NCI-H345 treated with DMSO at 0.1 percent for 48 hours (cell line): ENCODE measurements around the gene ADGRA1.

Experiments used
- DNase-seq: peaks from one replicate; lab custom pipeline; 2025; ENCODE audit not compliant: unreplicated experiment; lab: John Stamatoyannopoulos, UW

Gene ADGRA1

GRCh38 chr10:133094286-133094685 is 6.6 kb downstream of the ADGRA1 start:
- DNase-seq, result no peak

- no peak for DNase-seq
Measured at GRCh38 chr10:133094866-133095265, 7.1 kb downstream of the ADGRA1 start.

GRCh38 chr10:133095586-133095985 is 7.9 kb downstream of the ADGRA1 start:
- no peak for DNase-seq

DNA sequence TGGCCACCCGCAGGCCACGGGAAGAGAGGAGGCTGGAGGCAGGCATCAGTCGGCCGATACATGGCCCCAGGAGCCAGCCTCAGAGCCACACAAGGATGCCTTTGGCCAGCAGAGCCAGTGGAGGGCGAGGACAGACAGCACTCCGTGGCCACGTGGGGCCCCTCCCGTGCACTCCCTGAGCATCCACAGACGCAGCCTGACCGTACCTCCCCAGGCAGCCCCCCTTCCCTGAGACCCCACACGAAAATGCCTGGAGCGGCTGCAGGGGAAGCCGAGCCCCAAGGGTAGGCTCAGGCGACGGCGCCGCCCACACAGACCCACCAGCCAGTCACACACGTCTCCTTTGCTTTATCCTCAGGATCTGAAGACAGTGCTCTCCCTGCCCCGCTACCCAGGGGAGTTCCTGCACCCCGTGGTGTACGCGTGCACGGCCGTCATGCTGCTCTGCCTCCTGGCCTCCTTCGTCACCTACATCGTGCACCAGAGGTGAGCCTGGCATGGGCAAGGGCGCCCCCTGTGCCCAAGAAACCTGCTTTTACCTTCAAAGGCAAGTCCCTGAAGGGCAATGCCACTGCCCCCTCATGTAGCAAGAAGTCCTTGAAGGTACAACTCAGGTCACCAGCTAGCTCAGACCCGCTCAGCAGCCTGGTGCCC is 9.0 kb downstream of the ADGRA1 start:
- no peak for DNase-seq

GRCh38 chr10:133097418-133097817 is 9.7 kb downstream of the ADGRA1 start:
- DNase-seq, result no peak

GRCh38 chr10:133097961-133098360 is 10.2 kb downstream of the ADGRA1 start:
- DNase-seq, result no peak

DNA sequence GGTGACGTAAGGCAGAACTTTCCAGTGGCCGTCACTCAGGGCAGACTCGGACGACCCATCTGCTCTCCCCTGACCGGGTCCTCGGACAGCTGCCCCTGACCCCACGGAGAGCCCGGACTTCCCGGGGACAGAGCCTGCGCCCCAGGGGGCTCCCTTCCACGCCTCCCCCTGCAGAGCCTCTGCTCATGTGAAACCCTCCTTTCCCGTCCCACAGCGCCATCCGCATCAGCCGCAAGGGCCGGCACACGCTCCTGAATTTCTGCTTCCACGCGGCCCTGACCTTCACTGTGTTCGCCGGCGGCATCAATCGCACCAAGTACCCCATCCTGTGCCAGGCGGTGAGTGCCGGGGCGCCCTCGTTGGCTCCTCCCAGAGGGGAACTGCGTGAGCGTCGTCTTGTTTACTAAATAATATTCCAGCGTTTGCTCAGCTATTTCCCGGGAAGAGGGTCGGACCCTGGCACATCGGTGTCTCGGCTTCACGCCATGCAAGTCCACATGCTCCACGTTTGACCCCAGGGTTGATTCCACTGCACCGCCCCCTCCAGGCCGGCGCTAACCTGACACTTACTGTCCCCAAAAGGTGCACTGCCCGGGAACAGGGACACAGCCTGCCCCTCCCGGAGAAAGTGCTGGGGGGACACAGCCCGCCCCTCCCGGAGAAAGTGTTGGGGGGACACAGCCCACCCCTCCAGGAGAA is 10.9 kb downstream of the ADGRA1 start:
- no peak for DNase-seq

DNA sequence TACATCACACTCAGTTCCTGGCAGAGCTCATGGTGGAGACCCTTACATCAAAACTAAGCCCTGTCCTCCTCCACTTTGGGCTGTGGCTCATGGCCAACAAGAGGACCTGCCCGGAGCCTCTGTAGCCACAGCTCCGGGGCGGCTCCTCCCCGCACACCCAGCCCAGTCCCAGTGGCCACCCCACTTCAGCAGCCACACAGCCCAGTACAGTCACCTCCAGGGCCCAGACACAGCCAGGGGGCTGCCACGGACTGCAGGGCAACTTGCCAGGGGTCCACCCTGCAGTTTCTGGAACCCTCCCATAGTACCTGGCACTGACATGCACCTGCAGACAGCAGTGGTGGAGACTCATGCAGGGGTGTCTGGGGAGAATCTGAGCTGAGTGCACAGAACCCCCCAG is 11.8 kb downstream of the ADGRA1 start:
- no peak for DNase-seq

GRCh38 chr10:133100186-133100585 is 12.5 kb downstream of the ADGRA1 start:
- no peak for DNase-seq

GRCh38 chr10:133100706-133101415 is 13.1 kb downstream of the ADGRA1 start:
- no peak for DNase-seq

DNA sequence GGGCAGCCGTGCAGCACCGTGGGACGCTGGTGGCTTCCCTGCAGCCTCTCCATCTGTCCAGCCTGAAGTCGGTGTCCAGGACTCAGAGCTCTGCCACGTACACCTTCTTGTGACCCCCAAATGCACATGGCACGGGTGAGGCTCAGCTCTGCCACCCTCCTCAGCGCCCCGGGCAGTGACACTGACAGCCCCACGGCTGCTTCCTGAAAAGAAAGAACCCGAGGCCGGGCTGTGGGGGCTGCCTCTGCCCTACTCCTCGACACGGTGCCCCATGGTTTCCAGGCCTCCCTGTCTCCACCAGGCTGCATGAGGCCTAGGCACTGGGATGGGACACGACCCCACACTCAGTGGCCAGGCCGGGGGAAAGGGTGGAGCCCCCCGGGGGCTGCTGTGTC is 13.7 kb downstream of the ADGRA1 start:
- DNase-seq, result no peak

DNA sequence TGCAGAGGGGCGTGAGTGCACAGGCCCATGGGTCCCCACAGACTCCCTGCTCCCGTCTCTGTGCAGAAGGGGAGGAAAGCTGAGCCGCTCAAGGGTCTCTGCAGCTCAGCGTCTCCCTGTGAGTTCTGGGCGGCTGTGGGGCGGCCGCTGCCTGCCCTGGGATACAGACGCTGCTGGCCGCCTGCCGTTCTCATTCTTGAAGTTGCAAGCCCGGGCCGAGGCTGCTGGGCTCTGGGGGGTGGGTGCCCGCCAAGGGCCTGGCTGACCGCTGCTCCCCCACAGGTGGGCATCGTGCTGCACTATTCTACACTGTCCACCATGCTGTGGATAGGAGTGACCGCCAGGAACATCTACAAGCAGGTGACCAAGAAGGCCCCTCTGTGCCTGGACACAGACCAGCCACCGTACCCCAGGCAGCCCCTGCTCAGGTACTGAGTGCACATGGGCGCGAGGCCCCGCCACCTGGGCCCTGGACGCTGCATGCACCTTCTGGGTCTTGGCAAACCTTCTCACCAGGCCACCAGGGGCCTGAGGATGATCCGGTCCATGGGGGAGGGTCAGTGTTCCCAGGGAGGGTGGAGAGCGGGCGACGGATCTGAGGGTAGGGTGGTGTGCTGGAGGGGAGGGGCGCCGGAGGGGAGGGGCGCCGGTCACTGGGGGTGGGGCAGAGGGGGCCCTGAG is 14.8 kb downstream of the ADGRA1 start:
- no peak for DNase-seq

DNA sequence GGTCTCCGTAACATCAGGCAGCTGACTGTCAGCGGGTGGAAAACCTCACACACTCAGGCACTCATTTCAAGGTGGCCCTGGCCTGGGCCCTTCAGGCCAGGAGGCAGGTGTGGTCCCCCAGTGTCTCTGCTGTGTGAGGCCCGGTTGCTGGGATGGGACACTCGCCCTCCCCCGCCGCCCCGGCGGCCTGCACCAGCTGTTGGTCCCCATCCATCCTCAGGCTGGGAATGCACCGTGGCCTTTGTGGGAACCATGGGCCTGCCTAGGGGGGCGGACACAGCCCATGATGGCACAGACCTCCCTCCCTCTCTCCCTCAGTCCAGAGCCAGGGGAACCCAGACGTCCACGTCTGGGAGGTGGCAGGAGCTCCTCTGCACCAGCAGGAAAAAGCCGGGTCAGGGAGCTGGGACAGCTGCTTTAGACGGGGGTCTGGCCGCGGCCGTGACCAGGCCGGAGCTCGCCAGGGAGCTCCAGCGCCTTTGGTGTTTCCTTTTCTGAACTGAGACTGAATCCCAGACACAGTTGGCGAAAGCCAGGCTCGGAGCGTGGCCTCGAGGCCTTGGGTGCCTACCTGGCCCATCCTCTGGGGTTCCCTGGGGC is 15.7 kb downstream of the ADGRA1 start:
- DNase-seq, result no peak

- DNase-seq, result peak; percentile 15
Measured at GRCh38 chr10:133104068-133104962, 16.6 kb downstream of the ADGRA1 start.

- DNase-seq, result no peak
Measured at GRCh38 chr10:133104963-133105640, 17.4 kb downstream of the ADGRA1 start.

- DNase-seq, result no peak
Measured at GRCh38 chr10:133105686-133106390, 18.1 kb downstream of the ADGRA1 start.

- DNase-seq, result no peak
Measured at GRCh38 chr10:133106516-133106915, 18.8 kb downstream of the ADGRA1 start.

- no peak for DNase-seq
Measured at GRCh38 chr10:133107442-133107841, 19.7 kb downstream of the ADGRA1 start.

- no peak for DNase-seq
Measured at GRCh38 chr10:133109711-133110110, 22.0 kb downstream of the ADGRA1 start.
